ENCODE measurements around the gene SVIP. TPM values are rescaled to one million over a fixed set of nuclear protein-coding genes. Genes with fewer than 3 reads are reported as not detected.

The SVIP gene
- total RNA-seq, 1 donor from 2014 or later: 14.8 TPM

DNA sequence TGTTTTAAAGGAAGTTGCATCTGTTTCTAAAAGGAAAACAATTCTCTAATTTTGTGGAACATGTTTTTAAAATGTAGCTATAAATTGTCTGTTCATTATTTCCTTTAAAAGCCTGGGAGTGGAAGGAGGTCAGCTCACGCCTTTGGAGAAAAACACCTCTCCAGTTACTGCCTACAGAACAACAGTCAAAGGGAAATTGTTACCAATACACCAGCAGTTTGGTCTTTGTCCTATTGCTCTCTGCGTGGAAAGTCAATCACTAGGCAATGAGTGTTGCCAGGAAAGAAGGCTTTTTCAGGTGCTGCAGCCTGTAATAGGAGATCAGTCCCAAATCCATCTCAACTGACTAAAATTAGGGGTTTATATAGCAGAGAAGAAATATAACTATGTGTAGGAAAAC lies 22.2 kb downstream of the SVIP start:
- H3K27me3 ChIP-seq (ENCODE audit: control insufficient read depth, insufficient read depth, low read length): no peaks in the 10 kb centered on the region
- no peak for DNase-seq (ENCODE audit: low read depth)
- H3K36me3 ChIP-seq (ENCODE audit: control insufficient read depth, insufficient read depth, low read length): no peaks in the 10 kb centered on the region
- no peak for TF ChIP-seq CTCF (IDR thresholded peaks at IDR 0.05; ENCODE audit: insufficient read depth, low read length, poor library complexity, severe bottlenecking)
- no peak overlapping the region for H3K4me3 ChIP-seq (ENCODE audit: low read depth, low read length)

GRCh38 chr11:22802861-22803260 lies 26.7 kb downstream of the SVIP start:
- Histone ChIP-seq H3K36me3 (ENCODE audit: control insufficient read depth, insufficient read depth, low read length) (no peaks in the 10 kb centered on the region), H3K27me3 (ENCODE audit: control insufficient read depth, insufficient read depth, low read length) (no peaks in the 10 kb centered on the region), H3K4me3 (ENCODE audit: low read depth, low read length) (no peak overlapping the region)
- no peak for DNase-seq (ENCODE audit: low read depth)
- no peak for TF ChIP-seq CTCF (IDR thresholded peaks at IDR 0.05; ENCODE audit: insufficient read depth, low read length, poor library complexity, severe bottlenecking)

DNA sequence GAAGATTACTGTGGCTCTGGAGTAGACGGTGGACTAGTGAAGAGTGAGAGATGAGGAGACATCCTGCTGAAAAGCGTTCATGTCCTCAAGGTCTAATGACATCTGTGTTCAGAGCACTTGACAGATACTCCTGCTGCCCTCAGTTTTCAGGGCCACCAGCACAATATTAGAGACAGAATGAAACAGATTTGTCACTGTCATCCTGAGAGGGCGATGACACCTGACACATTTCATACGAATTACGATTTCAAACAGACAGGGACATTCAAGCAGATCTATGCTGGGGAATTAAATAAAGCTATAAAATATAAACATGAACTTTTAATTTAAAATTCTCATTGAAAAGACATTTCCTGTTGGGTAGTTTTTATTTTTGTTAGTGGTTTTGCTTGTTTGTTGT lies 29.1 kb downstream of the SVIP start:
- no peaks in the 10 kb centered on the region for H3K36me3 ChIP-seq (ENCODE audit: control insufficient read depth, insufficient read depth, low read length)
- no peak for TF ChIP-seq CTCF (IDR thresholded peaks at IDR 0.05; ENCODE audit: insufficient read depth, low read length, poor library complexity, severe bottlenecking)
- no peaks in the 10 kb centered on the region for H3K27me3 ChIP-seq (ENCODE audit: control insufficient read depth, insufficient read depth, low read length)
- no peak for DNase-seq (ENCODE audit: low read depth)
- H3K4me3 ChIP-seq (ENCODE audit: low read depth, low read length): no peak overlapping the region

GRCh38 chr11:22798901-22799300 lies 30.7 kb downstream of the SVIP start:
- Histone ChIP-seq H3K4me3 (ENCODE audit: low read depth, low read length) (no peak overlapping the region), H3K27me3 (ENCODE audit: control insufficient read depth, insufficient read depth, low read length) (no peaks in the 10 kb centered on the region), H3K36me3 (ENCODE audit: control insufficient read depth, insufficient read depth, low read length) (no peaks in the 10 kb centered on the region)
- no peak for DNase-seq (ENCODE audit: low read depth)
- no peak for TF ChIP-seq CTCF (IDR thresholded peaks at IDR 0.05; ENCODE audit: insufficient read depth, low read length, poor library complexity, severe bottlenecking)

DNA sequence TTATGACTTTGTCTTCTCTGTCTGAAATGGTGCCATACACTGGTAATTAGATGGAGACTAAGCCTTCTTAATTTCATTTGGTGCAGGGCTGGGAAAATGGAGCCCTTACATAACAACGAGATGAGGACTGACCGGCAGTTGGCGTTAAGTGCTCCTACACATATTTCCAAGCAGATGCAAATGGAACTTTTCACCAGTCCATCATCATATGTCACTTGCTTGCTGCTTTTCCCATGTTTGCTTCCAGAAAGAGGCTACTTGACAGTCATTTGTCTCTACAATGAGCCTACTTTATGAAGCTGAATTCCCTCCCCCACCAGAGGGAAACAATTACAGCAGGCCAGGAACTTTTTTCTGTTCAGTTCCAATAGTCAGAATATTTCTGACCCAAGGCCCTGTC lies 32.6 kb downstream of the SVIP start:
- H3K36me3 ChIP-seq (ENCODE audit: control insufficient read depth, insufficient read depth, low read length): no peaks in the 10 kb centered on the region
- TF ChIP-seq CTCF (IDR thresholded peaks at IDR 0.05; ENCODE audit: insufficient read depth, low read length, poor library complexity, severe bottlenecking): no peak
- no peak for DNase-seq (ENCODE audit: low read depth)
- H3K4me3 ChIP-seq (ENCODE audit: low read depth, low read length): no peak overlapping the region
- H3K27me3 ChIP-seq (ENCODE audit: control insufficient read depth, insufficient read depth, low read length): no peaks in the 10 kb centered on the region

GRCh38 chr11:22795914-22796313 lies 33.7 kb downstream of the SVIP start:
- no peak for TF ChIP-seq CTCF (IDR thresholded peaks at IDR 0.05; ENCODE audit: insufficient read depth, low read length, poor library complexity, severe bottlenecking)
- Histone ChIP-seq H3K4me3 (ENCODE audit: low read depth, low read length) (no peak overlapping the region), H3K36me3 (ENCODE audit: control insufficient read depth, insufficient read depth, low read length) (no peaks in the 10 kb centered on the region), H3K27me3 (ENCODE audit: control insufficient read depth, insufficient read depth, low read length) (no peaks in the 10 kb centered on the region)
- no peak for DNase-seq (ENCODE audit: low read depth)
